ENCODE results near the gene SLC12A2. TPM values are rescaled to one million over a fixed set of nuclear protein-coding genes. Genes with fewer than 3 reads are reported as not detected.

Gene SLC12A2
- total and polyA plus RNA-seq, 2 experiments from 2014 or later: 8.1 to 21.3 TPM

DNA sequence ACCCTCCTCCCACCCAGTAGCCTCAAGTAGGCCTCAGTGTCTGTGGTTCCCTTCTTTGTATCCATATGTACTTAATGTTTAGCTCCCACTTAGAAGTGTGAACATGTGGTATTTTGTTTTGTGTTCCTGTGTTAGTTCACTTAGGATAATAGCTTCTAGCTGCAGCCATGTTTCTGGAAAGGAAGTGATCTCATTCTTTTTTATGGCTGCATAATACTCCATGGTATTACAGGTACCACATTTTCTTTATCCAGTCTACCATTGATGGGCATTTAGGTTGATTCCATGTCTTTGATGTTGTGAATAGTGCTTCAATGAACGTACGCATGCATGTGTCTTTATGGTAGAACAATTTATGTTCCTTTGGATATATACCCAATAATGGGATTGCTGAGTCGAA is 74.8 kb downstream of the SLC12A2 start:
- Mint-ChIP-seq H3K36me3 (ENCODE audit: low read depth) (peaks cover 38% of the 10 kb centered on the region), H3K9me3 (no peaks in the 10 kb centered on the region), H3K4me1 (no peaks in the 10 kb centered on the region), H3K27me3 (ENCODE audit: insufficient read depth, low read depth, poor library complexity) (no peaks in the 10 kb centered on the region), H3K27ac (no peak overlapping the region), H3K4me3 (no peak overlapping the region)
- H3K4me1 ChIP-seq (ENCODE audit: insufficient read depth): no peaks in the 10 kb centered on the region
- H3K27ac ChIP-seq (ENCODE audit: low read depth): no peak overlapping the region
- H3F3A ChIP-seq (replicated peaks; ENCODE audit: low read depth): no peaks in the 10 kb centered on the region
- TF ChIP-seq CREB1 (CRISPR knock-in tag; IDR thresholded peaks at IDR 0.05; ENCODE audit: low read depth) (no peak), JUNB (IDR thresholded peaks at IDR 0.05; ENCODE audit: unreplicated experiment) (no peak), POLR2AphosphoS5 (IDR thresholded peaks at IDR 0.05; ENCODE audit: low read depth) (no peak), ZNF462 (CRISPR knock-in tag; IDR thresholded peaks at IDR 0.05) (no peak), NANOG (IDR thresholded peaks at IDR 0.05; ENCODE audit: borderline replicate concordance) (no peak), ZNF114 (CRISPR knock-in tag; IDR thresholded peaks at IDR 0.05) (no peak), EZH2phosphoT487 (IDR thresholded peaks at IDR 0.05; ENCODE audit: unreplicated experiment) (no peak), STAT1 (IDR thresholded peaks at IDR 0.05; ENCODE audit: unreplicated experiment) (no peak), CTCF (conservative IDR thresholded peaks at IDR 0.05; ENCODE audit: low read depth in 2 of 2) (no peak), ETS1 (IDR thresholded peaks at IDR 0.05) (no peak), EZH2 (IDR thresholded peaks at IDR 0.05; ENCODE audit: low read depth, unreplicated experiment) (no peak), ZNF331 (CRISPR knock-in tag; IDR thresholded peaks at IDR 0.05; ENCODE audit: low read depth) (no peak)
- TF ChIP-seq, protein P1, sequence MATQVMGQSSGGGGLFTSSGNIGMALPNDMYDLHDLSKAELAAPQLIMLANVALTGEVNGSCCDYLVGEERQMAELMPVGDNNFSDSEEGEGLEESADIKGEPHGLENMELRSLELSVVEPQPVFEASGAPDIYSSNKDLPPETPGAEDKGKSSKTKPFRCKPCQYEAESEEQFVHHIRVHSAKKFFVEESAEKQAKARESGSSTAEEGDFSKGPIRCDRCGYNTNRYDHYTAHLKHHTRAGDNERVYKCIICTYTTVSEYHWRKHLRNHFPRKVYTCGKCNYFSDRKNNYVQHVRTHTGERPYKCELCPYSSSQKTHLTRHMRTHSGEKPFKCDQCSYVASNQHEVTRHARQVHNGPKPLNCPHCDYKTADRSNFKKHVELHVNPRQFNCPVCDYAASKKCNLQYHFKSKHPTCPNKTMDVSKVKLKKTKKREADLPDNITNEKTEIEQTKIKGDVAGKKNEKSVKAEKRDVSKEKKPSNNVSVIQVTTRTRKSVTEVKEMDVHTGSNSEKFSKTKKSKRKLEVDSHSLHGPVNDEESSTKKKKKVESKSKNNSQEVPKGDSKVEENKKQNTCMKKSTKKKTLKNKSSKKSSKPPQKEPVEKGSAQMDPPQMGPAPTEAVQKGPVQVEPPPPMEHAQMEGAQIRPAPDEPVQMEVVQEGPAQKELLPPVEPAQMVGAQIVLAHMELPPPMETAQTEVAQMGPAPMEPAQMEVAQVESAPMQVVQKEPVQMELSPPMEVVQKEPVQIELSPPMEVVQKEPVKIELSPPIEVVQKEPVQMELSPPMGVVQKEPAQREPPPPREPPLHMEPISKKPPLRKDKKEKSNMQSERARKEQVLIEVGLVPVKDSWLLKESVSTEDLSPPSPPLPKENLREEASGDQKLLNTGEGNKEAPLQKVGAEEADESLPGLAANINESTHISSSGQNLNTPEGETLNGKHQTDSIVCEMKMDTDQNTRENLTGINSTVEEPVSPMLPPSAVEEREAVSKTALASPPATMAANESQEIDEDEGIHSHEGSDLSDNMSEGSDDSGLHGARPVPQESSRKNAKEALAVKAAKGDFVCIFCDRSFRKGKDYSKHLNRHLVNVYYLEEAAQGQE (IDR thresholded peaks at IDR 0.05; ENCODE audit: unreplicated experiment): no peak
- no peak overlapping the region for H3K4me3 ChIP-seq
- DNase-seq (ENCODE audit: low spot score) (no peak), ATAC-seq (no peak)
- no peaks in the 10 kb centered on the region for H3K79me2 ChIP-seq (replicated peaks; ENCODE audit: insufficient read depth)
- no peaks in the 10 kb centered on the region for H3K27me3 ChIP-seq (ENCODE audit: insufficient read depth)
- no peak overlapping the region for H2AFZ ChIP-seq
- no peaks in the 10 kb centered on the region; the same call in 1 of the 2 replicates for H3K36me3 ChIP-seq (ENCODE audit: insufficient read depth)
- H3K4me2 ChIP-seq: no peak overlapping the region
- H3K9me2 ChIP-seq (ENCODE audit: insufficient read depth): no peaks in the 10 kb centered on the region
- H4K20me1 ChIP-seq (replicated peaks; ENCODE audit: insufficient read depth): no peaks in the 10 kb centered on the region

All from GM23338 (cell line).